Right lobe of liver (tissue), 6 donors: ENCODE results near the gene MB21D2. TPM values are rescaled to one million over a fixed set of nuclear protein-coding genes. Genes with fewer than 3 reads are reported as not detected.

ENCODE experiments used
- ATAC-seq, 4 donors: fragments of 200-7000 bp; cut with Tn5 transposase; one replicate each; pipeline ENCODE4 v1.9.1; 2020; ENCODE audit warnings: mild to moderate bottlenecking in 4 of 4, moderate library complexity in 4 of 4
- DNase-seq, 3 donors: peaks; one replicate each; pipeline ENCODE4 v3.0.0-alpha.2; 2020
- H3K27ac ChIP-seq, 3 donors: fragments of 200-600 bp; one replicate each; pipeline ENCODE4 v1.8.0; 2022
- H3K27me3 ChIP-seq, 2 donors: fragments of 200-600 bp; one replicate each; pipeline ENCODE4 v1.8.0; 2022
- H3K36me3 ChIP-seq, 4 donors: fragments of 200-600 bp; sonication (generic) in 1 of 4; one replicate each; pipeline versions ENCODE4 v1.5.1 to v1.8.0; 2017 to 2022; ENCODE audit warnings: control low read depth in 1 of 4
- H3K4me1 ChIP-seq, 4 donors: fragments of 200-600 bp; sonication (generic) in 1 of 4; one replicate each; pipeline versions ENCODE4 v1.5.1 to v1.8.0; 2017 to 2022; ENCODE audit warnings: control low read depth in 1 of 4
- H3K4me3 ChIP-seq, 3 donors: fragments of 200-600 bp; one replicate each; pipeline ENCODE4 v1.8.0; 2022
- H3K9me3 ChIP-seq, 4 donors: fragments of 200-600 bp; sonication (generic) in 1 of 4; one replicate each; pipeline versions ENCODE4 v1.5.1 to v1.8.0; 2017 to 2022; ENCODE audit warnings: control low read depth in 1 of 4
- POLR2A ChIP-seq: fragments of 450-650 bp; IDR thresholded peaks from one replicate; pipeline ENCODE4 v1.6.1; 2017; ENCODE audit warnings: antibody characterized with exemption, mild to moderate bottlenecking
- WGBS: methylation state at CpG from one replicate; pipeline ENCODE4 v1.1.6; 2018; ENCODE audit warnings: low coverage, low lambda C conversion rate; ENCODE audit not compliant: insufficient coverage; ENCODE audit errors: missing lambda C conversion rate; 5-methylcytosine and 5-hydroxymethylcytosine counted together
- intact Hi-C, 2 donors: fragments of 100-400 bp; cut with DNase I; formaldehyde crosslinking; loops; one replicate each; pipeline versions ENCODE4 v1.11.2 to v1.14.1; 2022
- total RNA-seq, 6 experiments: library from RNA; depleted of rRNA in 2 of 6; stranded (reverse); fragments of >200 nt in 2 of 6; fragmentation: NEBNext Ultra II Directional in 3 of 6; extraction: Animal tissue kit (Norgen Biotek cat#: 25700) in 3 of 6; gene quantifications; one replicate each; pipeline versions ENCODE4 v1.1.0 to v1.2.4, GENCODE V29; 2016 to 2023
- TF ChIP-seq, protein P1 (sequence below), 4 donors: fragments of 200-600 bp in 3 of 4; fragments of 450-650 bp in 1 of 4; IDR thresholded peaks; one replicate each; pipeline versions ENCODE4 v1.5.1 to v1.8.0; 2016 to 2022; ENCODE audit warnings: antibody characterized with exemption in 4 of 4, mild to moderate bottlenecking in 2 of 4
- donor health status: DM: no; HTN: yes; CAD: no.
- donor health status: DM: no; HTN: no; CAD: no.
- donor health status: DM: no; HTN: no; CAD: no.
- donor health status: DM: no; HTN: yes; CAD: no.
- donor health status: DM: no; HTN: yes; CAD: no.

MB21D2 gene
- total RNA-seq, 6 experiments from 2014 or later, result 0.15 to 0.86 (median 0.31) TPM; not detected in 1

DNA sequence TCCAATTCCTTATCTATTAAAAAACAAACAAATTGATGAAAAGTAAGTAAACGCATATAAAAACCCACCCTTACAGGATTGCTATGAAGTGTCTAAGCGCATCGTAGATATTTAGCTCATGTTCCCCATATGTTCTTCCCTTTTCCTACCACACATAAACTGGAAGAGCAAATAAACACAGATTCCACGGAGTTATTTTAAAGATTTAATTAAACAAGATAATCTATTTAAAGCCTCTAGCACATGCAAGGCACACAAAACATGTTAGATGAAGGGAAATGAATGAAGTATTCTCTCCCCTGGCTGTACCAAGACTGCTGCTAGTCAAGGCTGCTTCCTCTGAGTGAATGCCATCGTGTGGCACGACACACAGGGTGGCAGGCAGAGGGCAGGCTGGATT lies 111.9 kb downstream of the MB21D2 start:
- DNase-seq (no peak), ATAC-seq (no peak)
- TF ChIP-seq, protein P1, sequence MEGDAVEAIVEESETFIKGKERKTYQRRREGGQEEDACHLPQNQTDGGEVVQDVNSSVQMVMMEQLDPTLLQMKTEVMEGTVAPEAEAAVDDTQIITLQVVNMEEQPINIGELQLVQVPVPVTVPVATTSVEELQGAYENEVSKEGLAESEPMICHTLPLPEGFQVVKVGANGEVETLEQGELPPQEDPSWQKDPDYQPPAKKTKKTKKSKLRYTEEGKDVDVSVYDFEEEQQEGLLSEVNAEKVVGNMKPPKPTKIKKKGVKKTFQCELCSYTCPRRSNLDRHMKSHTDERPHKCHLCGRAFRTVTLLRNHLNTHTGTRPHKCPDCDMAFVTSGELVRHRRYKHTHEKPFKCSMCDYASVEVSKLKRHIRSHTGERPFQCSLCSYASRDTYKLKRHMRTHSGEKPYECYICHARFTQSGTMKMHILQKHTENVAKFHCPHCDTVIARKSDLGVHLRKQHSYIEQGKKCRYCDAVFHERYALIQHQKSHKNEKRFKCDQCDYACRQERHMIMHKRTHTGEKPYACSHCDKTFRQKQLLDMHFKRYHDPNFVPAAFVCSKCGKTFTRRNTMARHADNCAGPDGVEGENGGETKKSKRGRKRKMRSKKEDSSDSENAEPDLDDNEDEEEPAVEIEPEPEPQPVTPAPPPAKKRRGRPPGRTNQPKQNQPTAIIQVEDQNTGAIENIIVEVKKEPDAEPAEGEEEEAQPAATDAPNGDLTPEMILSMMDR (IDR thresholded peaks at IDR 0.05), result no peak
- TF ChIP-seq POLR2A, result no peak
- Histone ChIP-seq H3K36me3 (no peaks in the 10 kb centered on the region), H3K27me3 (no peaks in the 10 kb centered on the region), H3K27ac (no peak overlapping the region), H3K9me3 (no peaks in the 10 kb centered on the region), H3K4me1 (no peaks in the 10 kb centered on the region), H3K4me3 (no peak overlapping the region)
- intact Hi-C loops, result loop anchor here (10.0 kb wide), 1 partner anchor 241 kb away; no protein-coding TSS in a partner anchor
- 80% methylated on average over 6 of the region's 6 CpGs for WGBS

DNA sequence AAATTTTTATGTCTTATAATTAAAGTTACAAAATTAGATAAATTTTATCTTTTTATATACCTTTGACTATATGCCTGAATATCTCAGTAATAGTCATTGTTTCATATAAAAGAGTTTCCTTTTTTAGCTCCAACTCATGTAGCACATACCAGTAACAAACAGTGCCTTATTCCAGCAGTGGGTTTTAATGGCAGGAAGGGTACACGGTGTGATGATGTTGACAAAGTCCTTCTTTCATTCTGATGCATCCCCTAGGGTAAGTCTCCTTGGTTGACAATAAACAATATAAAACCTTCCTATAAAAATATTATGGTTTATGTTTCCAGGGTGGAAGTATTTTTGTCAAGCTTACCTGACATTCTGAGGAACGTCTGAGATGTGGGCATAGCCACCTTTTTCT lies 113.2 kb downstream of the MB21D2 start:
- TF ChIP-seq, protein P1 (IDR thresholded peaks at IDR 0.05), result no peak
- no peak for TF ChIP-seq POLR2A
- no peak overlapping the region for H3K27ac ChIP-seq
- WGBS, result 55% methylated on average over 2 of the region's 2 CpGs
- intact Hi-C loops, result loop anchor here (10.0 kb wide), 1 partner anchor 240 kb away; no protein-coding TSS in a partner anchor
- H3K4me1 ChIP-seq, result no peaks in the 10 kb centered on the region
- H3K9me3 ChIP-seq, result no peaks in the 10 kb centered on the region
- DNase-seq (no peak), ATAC-seq (no peak)
- no peak overlapping the region for H3K4me3 ChIP-seq
- no peaks in the 10 kb centered on the region for H3K27me3 ChIP-seq
- H3K36me3 ChIP-seq, result no peaks in the 10 kb centered on the region

DNA sequence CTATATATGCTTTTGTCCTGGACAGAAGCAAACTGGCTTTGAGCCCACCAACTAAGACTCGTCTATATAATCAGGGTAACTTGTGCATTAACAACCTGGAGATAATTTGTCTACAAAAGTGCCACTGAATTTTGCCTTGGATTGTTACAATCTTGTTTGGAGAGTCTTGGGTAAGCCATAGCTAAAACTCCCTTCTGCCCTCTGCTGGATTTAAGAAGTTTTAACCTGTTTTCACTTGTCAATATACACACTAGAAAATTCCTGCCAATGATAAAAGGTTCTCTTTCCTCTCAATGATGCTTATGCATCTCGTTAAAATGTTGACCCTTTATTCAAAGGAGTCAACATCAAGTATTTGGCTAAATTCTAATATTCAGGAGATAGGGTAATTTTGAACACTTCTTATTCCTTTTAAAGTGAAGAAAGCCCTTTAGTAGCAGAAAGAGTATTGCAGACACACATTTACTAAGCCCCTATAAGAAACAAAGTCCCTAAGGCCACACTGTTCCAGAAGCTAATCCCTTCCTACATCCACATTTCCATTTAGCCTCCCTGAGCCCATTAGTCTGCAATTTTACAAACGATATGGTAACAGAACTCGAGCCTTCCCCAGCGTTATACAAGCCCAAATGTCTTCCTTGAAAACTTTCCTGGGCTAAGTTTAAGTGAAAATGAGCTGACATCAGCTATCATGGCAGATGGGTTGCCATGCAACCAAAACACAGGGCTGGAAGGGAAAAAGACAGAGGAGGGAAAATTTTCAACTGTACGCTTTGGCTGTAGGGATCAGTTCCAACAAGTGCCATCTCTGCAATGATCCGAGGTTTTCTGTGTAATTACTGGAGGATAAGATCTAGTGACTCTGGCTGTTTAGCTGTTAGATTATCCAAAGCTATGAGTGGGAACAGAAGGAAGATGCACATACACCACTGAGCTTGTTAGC lies 114.4 kb downstream of the MB21D2 start:
- no peak for DNase-seq
- Histone ChIP-seq H3K36me3 (no peaks in the 10 kb centered on the region), H3K27me3 (no peaks in the 10 kb centered on the region), H3K4me1 (no peaks in the 10 kb centered on the region), H3K9me3 (no peaks in the 10 kb centered on the region), H3K4me3 (no peak overlapping the region), H3K27ac (no peak overlapping the region)
- intact Hi-C loops, result loop anchor here (10.0 kb wide), 1 partner anchor 238 kb away; no protein-coding TSS in a partner anchor
- TF ChIP-seq, protein P1 (IDR thresholded peaks at IDR 0.05), result peak; percentile 53 to 68 (median 63)
- no peak for TF ChIP-seq POLR2A
- peak; percentile 73 to 83 (median 78) for ATAC-seq
- 52% methylated on average over 7 of the region's 7 CpGs for WGBS

DNA sequence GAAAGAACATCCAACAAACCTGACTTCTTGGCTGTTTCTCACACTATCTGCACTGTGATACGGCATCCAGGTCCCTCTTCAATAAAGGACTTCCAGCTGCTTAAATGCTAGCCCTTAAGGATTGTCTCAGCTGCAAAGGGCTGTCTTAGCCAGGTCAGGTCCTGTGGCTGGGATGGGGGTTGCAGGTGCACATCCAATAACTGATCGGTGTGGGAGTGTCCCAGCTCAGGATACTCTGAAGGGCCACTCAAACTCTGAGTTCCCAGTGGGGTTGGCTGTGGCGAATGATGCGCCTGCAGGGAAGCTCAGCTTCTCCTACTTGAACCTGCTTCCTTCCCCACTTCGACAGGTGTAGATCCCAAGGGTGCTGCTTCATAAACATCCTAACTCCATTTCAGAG lies 115.7 kb downstream of the MB21D2 start:
- DNase-seq (no peak), ATAC-seq (no peak)
- TF ChIP-seq, protein P1 (IDR thresholded peaks at IDR 0.05), result no peak
- no peak for TF ChIP-seq POLR2A
- H3K27ac ChIP-seq, result no peak overlapping the region
- H3K4me3 ChIP-seq, result no peak overlapping the region
- H3K36me3 ChIP-seq, result no peaks in the 10 kb centered on the region
- no peaks in the 10 kb centered on the region for H3K9me3 ChIP-seq
- H3K4me1 ChIP-seq, result no peaks in the 10 kb centered on the region
- WGBS, result 70% methylated on average over 2 of the region's 5 CpGs
- intact Hi-C loops, result loop anchor here (10.0 kb wide), 1 partner anchor 237 kb away; no protein-coding TSS in a partner anchor
- no peaks in the 10 kb centered on the region for H3K27me3 ChIP-seq
